Measurements from ENCODE around the gene SIL1.
"Not testable (repeated sequence)": the region's sequence is repeated elsewhere in the genome, so short reads cannot be mapped to it uniquely, and the experiment has no call there.

Gene SIL1

GRCh38 chr5:139016186-139016585 lies 182.0 kb downstream of the SIL1 start:
- no peak for DNase-seq

GRCh38 chr5:139014726-139015125 lies 183.4 kb downstream of the SIL1 start:
- DNase-seq = no peak

DNA sequence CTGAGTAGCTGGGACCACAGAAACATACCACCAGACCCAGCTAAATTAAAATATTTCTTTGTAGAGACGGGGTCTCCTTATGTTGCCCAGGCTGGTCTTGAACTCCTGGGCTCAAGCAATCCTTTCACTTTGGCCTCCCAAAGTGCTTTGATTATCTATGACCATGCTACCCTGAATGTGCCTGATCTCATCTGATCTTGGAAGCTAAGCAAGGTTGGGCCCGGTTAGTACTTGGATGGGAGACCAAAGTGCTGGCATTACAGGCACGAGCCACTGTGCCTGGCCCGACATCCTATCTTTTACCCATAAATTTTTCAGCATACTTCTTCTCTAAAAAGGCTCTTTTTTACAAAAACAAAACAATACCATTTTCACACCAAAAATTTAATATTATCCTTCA lies 186.0 kb downstream of the SIL1 start:
- DNase-seq = no peak

DNA sequence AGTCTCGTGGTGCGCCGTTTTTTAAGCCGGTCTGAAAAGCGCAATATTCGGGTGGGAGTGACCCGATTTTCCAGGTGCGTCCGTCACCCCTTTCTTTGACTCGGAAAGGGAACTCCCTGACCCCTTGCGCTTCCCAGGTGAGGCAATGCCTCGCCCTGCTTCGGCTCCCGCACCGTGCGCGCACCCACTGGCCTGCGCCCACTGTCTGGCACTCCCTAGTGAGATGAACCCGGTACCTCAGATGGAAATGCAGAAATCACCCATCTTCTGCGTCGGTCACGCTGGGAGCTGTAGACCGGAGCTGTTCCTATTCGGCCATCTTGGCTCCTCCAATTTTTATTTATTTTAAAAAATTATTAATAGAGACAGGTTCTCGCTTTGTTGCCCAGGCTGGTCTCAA lies 187.0 kb downstream of the SIL1 start:
- not testable (repeated sequence) for DNase-seq

GRCh38 chr5:139004374-139005307 lies 193.5 kb downstream of the SIL1 start:
- no peak for DNase-seq

DNA sequence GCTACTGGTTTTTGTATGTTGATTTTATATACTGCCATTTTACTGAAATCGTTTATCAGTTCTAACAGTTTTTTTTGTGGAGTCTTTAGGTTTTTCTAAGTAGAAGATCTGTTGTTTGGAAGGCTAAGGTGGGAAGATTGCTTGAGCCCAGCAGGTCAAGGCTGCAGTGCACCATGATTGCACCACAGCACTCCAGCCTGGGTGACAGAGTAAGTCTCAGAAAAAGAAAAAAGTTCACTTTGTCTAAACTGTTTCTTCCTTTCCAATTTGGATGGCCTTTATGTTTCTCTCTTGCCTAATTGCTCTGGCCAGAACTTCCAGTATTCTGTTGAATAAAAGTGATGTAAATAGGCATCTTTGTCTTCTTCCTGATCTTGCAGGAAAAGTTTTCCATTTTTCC lies 198.5 kb downstream of the SIL1 start:
- no peak for DNase-seq

GRCh38 chr5:138998521-138998920 lies 199.6 kb downstream of the SIL1 start:
- no peak for DNase-seq

DNA sequence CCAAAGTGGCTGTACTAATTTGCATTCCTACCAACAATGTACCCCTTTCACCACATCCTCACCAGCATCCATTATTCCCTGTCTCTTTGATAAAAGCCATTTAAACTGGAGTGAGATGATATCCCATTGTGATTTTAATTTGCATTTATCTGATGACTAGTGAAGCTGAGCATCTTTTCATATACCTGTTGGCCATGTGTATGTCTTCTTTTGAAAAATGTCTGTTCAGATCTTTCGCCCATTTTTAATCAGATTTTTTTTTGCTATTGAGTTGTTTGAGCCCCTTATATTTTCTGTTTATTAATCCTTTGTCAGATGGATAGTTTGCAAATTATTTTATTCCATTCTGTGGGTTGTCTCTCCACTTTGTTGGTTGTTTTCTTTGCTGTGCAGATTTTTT lies 202.0 kb downstream of the SIL1 start:
- DNase-seq = no peak

- no peak for DNase-seq
These were observed 207.1 kb downstream of the SIL1 start for GRCh38 chr5:138990986-138991590.

DNA sequence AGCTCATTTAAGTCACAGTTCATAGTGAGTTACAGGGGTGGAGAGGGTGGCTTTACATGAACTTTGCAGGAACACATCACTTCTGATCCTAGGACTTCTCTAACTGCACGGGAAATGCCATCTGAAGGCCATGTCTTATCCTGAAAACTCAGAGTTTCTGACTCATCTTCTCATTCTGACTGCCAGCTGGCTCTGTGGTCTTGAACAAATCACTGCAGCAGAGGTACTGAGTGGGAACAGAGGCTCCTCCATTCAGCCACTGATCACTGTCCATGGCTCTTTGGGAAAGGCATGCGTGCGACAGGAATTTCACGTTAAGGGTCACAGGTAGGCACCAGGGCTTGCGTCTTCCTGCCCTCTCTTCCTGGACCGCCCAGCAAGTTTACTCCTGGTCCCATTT lies 208.4 kb downstream of the SIL1 start:
- DNase-seq = no peak

- DNase-seq = peak; percentile 67
These were observed 211.9 kb downstream of the SIL1 start for GRCh38 chr5:138986186-138986800.

- DNase-seq = no peak
These were observed 212.5 kb downstream of the SIL1 start for GRCh38 chr5:138985683-138986082.

DNA sequence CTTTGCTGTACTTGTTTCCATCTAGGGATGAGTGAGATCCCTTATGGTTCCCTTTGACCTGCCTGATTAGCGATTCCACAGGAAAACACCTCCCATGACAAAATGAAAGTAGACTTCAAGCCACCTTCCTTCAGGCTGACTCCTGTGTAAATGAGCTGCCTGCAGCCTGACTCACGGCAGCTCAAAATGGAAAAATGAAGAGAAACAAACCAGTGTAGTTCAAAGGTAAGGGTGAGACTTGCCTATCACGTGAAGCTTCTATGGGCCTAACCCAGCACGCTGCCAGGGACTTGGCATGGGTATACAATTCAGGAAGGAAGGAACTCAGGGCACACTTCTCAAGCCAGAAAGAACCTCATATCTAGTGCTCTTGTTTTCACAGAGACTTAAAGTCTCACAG lies 212.9 kb downstream of the SIL1 start:
- no peak for DNase-seq

- no peak for DNase-seq
These were observed 214.2 kb downstream of the SIL1 start for GRCh38 chr5:138983984-138984383.

DNA sequence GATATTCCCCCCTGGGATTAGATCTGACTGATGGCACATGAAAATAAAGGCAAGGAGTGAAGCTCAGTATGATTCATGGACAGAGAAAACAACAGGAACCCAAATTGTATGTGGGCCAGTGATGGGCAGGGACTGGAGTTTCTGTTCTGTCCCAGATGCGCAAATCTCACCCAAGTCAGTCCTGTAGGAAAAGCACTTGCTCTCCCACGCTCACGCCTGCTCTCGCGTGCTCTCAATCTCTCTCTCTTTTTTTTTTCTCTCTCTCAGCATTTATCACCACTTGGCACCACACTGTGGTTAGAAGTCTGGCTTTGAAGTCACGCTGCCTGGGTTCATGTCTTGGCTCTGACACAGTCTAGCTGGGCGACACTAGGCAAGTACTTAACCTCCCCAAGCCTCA lies 216.6 kb downstream of the SIL1 start:
- no peak for DNase-seq

GRCh38 chr5:138981131-138981530 lies 217.0 kb downstream of the SIL1 start:
- no peak for DNase-seq

GRCh38 chr5:138980441-138980840 lies 217.7 kb downstream of the SIL1 start:
- no peak for DNase-seq

DNA sequence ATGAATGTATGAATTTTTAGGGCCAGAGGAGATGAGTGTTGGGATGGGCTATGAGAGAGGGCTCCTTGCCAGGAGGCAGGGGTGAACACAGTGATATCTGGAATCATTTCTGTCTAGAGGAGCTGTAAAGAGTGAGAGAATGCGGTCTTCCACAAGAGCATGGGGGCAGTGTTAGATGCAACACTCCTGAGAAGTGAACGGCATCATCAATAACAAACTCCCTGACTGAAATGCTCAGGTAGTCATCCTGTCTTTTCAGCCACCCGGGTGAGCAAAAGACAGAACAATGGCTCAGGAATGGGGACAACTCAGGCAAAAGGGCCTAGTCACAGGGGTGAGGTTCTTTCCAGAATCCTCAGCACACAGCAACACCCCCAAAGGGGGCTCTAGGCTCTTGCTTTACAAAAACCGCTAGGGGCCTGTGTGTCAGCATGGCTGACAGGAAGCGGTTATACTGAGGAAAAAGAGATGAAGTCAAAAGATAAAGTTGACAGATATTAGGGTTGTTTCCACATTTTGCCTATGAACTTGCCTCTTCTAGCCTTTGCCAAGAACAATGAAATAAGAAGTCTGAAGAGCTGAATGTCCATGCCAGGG lies 218.4 kb downstream of the SIL1 start:
- no peak for DNase-seq

GRCh38 chr5:138978581-138978980 lies 219.6 kb downstream of the SIL1 start:
- no peak for DNase-seq

DNA sequence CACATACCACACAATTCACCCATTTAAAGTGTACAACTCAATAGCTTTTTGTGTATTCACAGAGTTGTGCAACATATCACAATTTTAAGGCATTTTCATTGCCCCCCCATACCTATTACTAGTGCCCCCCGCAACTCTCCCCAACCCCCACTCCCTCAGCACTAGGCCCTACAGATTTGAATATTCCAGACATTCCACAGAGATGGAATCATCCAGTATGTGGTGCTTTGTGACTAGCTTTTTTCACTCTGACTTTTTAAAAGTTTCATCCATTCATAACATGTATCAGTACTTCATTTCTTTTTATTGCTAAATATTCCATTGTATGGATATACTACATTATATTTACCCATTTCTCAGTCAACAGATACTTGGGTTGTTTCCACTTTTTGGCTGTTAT lies 220.1 kb downstream of the SIL1 start:
- no peak for DNase-seq

GRCh38 chr5:138975098-138975847 lies 222.9 kb downstream of the SIL1 start:
- DNase-seq = no peak

DNA sequence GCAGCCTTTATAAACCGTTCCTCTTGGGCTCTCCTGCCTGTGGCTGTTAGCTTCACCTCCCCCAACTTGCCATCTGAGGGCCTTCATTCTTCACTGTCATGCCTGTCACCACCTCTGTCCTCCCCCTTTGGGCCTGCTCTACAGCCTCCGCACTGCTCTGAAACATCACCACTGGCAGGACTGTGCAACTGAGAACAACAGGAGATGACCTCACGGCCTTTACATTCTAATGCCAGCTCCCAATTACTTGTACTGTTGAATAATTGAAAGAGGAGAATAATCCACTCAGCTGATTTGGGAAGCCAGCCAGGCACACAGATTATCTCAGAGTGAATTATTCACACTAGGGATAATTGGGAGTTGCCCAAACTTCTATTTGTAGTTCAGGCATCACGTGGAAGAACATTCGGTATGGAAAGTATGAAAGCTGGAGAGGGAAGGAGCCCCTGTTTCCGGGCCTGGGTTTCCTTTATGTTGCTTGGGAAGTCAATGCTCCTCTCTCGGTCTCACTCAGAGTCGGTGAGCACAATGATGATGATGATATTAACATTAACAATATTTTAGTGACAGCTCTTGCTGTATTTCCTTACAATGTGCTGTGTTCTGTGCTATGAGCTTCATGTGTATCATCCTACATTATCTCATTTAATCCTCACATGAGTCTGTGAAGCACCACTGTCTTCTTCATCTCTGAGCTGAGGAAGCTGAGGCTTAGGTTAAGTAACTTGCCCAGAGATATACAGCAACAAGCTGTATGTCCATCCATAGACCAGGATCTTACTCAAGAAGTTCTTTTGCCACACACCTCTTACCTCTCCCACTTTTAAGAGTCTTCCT lies 223.7 kb downstream of the SIL1 start:
- DNase-seq = no peak
